Smooth muscle cell (in vitro differentiated cells): ENCODE data around the gene MTX3. TPM values are rescaled to one million over a fixed set of nuclear protein-coding genes. Genes with fewer than 3 reads are reported as not detected.

Source experiments
- DNase-seq: peaks from one replicate; lab custom pipeline; 2025; ENCODE audit not compliant: unreplicated experiment; lab: John Stamatoyannopoulos, UW
- H2AFZ ChIP-seq: fragments of 200-600 bp; sonication (generic); 2 replicates; pipeline ENCODE4 v1.6.0; 2016; ENCODE audit warnings: antibody characterized with exemption, low read depth, mild to moderate bottlenecking
- H3F3A ChIP-seq: fragments of 200-600 bp; sonication (generic); 2 replicates; pipeline ENCODE4 v1.6.0; 2017; ENCODE audit warnings: antibody characterized with exemption, low read depth
- H3K27ac ChIP-seq: fragments of 200-600 bp; sonication (generic); 2 replicates; pipeline ENCODE4 v1.5.1; 2016; ENCODE audit warnings: low read depth, mild to moderate bottlenecking
- H3K27me3 ChIP-seq: fragments of 200-600 bp; sonication (generic); 2 replicates; pipeline ENCODE4 v1.6.1; 2016; ENCODE audit warnings: low read depth, mild to moderate bottlenecking
- H3K36me3 ChIP-seq: fragments of 200-600 bp; sonication (generic); 2 replicates; pipeline ENCODE4 v1.5.1; 2016; ENCODE audit warnings: low read depth
- H3K4me1 ChIP-seq: fragments of 200-600 bp; sonication (generic); 2 replicates; pipeline ENCODE4 v1.5.1; 2016; ENCODE audit warnings: low read depth
- H3K4me2 ChIP-seq: fragments of 200-600 bp; sonication (generic); 2 replicates; pipeline ENCODE4 v1.6.0; 2016; ENCODE audit warnings: mild to moderate bottlenecking
- H3K4me3 ChIP-seq: fragments of 200-600 bp; sonication (generic); 2 replicates; pipeline ENCODE4 v1.5.1; 2016; ENCODE audit warnings: mild to moderate bottlenecking
- H3K79me2 ChIP-seq: fragments of 200-600 bp; sonication (generic); 2 replicates; pipeline ENCODE4 v1.6.0; 2016; ENCODE audit warnings: low read depth, mild to moderate bottlenecking
- H3K9ac ChIP-seq: fragments of 200-600 bp; sonication (generic); 2 replicates; pipeline ENCODE4 v1.6.0; 2016; ENCODE audit warnings: low read depth
- H3K9me3 ChIP-seq: fragments of 200-600 bp; sonication (generic); replicated peaks from 2 replicates; pipeline ENCODE4 v1.5.1; 2016; ENCODE audit warnings: low read depth
- H4K20me1 ChIP-seq: fragments of 200-600 bp; sonication (generic); 2 replicates; pipeline ENCODE4 v1.6.0; 2016; ENCODE audit warnings: low read depth
- CTCF ChIP-seq: fragments of 200-600 bp; sonication (generic); IDR thresholded peaks from 2 replicates; pipeline ENCODE4 v1.5.1; 2017; ENCODE audit warnings: borderline replicate concordance, mild to moderate bottlenecking, antibody characterized with exemption; ENCODE audit not compliant: insufficient read depth, poor library complexity, severe bottlenecking
- WGBS: methylation state at CpG from one replicate; pipeline ENCODE4 v1.1.7; 2016; ENCODE audit warnings: low lambda C conversion rate; 5-methylcytosine and 5-hydroxymethylcytosine counted together
- polyA plus RNA-seq: library from polyadenylated mRNA; unstranded; fragments of >200 nt; fragmentation: Nextera tagmentation; extraction: Ambion mirVana; gene quantifications from 2 replicates; pipeline ENCODE4 v1.2.1, GENCODE V29; 2016
- total RNA-seq: library from RNA; depleted of rRNA; stranded (reverse); fragments of >200 nt; gene quantifications from 2 replicates; pipeline ENCODE4 v1.2.3, GENCODE V29; 2014

Gene MTX3, protein sequence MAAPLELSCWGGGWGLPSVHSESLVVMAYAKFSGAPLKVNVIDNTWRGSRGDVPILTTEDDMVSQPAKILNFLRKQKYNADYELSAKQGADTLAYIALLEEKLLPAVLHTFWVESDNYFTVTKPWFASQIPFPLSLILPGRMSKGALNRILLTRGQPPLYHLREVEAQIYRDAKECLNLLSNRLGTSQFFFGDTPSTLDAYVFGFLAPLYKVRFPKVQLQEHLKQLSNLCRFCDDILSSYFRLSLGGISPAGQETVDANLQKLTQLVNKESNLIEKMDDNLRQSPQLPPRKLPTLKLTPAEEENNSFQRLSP
- total RNA-seq (17.9 and 20.2 TPM in 2 replicates), polyA plus RNA-seq (2.7 and 4.1 TPM in 2 replicates)

DNA sequence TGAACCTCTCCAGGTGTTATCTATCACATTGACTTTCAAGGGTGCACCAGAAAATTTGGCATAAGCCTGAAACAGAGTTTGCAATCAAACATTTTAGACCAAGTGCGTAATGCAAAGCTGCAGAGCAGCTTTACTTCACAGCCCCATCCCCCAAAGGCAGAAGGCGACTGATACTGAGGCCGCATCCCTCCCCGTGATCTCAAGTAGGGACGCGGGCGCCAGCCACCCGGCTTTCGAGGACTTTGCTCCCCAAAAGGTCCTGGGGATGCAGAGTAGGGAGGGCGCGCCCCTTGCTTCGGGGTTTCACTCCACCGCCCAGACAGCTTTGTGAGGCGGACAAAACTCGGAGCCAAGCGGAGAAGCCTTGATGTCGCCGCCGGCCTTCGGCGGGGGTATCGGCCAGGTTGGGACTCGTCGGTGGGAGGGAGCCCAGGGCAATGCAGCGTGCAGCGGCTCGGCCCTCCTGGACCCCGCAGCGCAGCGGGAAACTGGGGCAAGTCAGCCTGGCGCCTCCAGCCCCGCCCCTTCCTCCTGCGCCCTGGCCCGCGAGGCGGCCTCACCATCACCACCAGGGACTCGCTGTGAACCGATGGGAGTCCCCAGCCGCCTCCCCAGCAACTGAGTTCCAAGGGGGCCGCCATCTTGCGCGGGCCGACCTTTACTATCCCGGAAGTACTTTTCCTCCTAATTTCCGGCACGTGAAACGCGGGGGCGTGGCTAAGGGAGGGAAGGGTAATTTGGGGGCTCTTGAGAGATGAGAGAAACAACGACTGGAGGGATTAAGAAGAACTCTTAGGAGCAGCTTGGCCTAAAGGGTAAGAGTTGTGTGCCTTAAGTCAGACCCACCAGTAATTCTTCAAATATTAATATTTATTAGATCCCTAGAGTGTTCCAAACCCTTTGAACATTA, at the start of gene MTX3:
MTX3 (minus strand) TSS at position 665 of the 910 bp plus-strand sequence; CDS start at position 641, 24 bp downstream.
- H3K27ac ChIP-seq: peak within 1 kb of the TSS; percentile 28
- WGBS: under 1% methylated on average over 42 of the region's 50 CpGs
- H3K9me3 ChIP-seq: no peaks in the 10 kb centered on the region
- peaks cover 20% of the 10 kb centered on the region for H3K4me1 ChIP-seq
- no peaks in the 10 kb centered on the region for H3F3A ChIP-seq
- H3K4me3 ChIP-seq: peak within 1 kb of the TSS; percentile 90
- H3K27me3 ChIP-seq: peaks cover 27% of the 10 kb centered on the region
- no peaks in the 10 kb centered on the region for H4K20me1 ChIP-seq
- peak; percentile 30 for DNase-seq
- H2AFZ ChIP-seq: peak within 1 kb of the TSS; percentile 100
- no peak for TF ChIP-seq CTCF
- H3K4me2 ChIP-seq: peak within 1 kb of the TSS; percentile 93
- H3K36me3 ChIP-seq: peaks cover 21% of the 10 kb centered on the region
- H3K9ac ChIP-seq: peak within 1 kb of the TSS; percentile 83
- no peaks in the 10 kb centered on the region for H3K79me2 ChIP-seq

DNA sequence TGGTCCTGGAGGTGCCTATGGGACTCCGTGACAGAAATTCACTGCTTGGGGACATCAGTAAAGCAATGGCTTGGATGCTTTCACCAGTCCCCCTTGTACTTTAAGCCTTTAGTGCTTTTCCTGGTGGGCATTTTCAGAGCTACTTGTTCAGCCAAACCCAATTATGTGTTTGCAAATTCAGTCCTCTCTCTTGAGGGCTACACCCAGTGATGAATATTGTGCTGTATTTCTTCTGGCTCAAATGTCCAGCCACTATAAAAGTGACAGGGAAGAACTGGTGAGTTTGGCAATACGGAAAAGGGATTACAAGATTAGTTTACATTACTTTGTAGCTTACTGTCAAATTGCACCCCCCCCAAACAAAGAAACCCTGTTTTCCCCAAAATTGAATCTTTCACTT, 48.6 kb upstream of the MTX3 start:
- no peak for TF ChIP-seq CTCF
- Histone ChIP-seq H4K20me1 (no peaks in the 10 kb centered on the region), H3K27me3 (peaks cover 60% of the 10 kb centered on the region), H3K4me3 (no peak overlapping the region), H3K36me3 (no peaks in the 10 kb centered on the region), H3K79me2 (no peaks in the 10 kb centered on the region), H3K27ac (no peak overlapping the region), H3K9me3 (no peaks in the 10 kb centered on the region), H3K4me2 (no peak overlapping the region), H3K4me1 (peaks cover under 1% of the 10 kb centered on the region), H3F3A (no peaks in the 10 kb centered on the region), H3K9ac (no peak overlapping the region), H2AFZ (no peak overlapping the region)
- WGBS: 73% methylated on average over 2 of the region's 2 CpGs
- no peak for DNase-seq

DNA sequence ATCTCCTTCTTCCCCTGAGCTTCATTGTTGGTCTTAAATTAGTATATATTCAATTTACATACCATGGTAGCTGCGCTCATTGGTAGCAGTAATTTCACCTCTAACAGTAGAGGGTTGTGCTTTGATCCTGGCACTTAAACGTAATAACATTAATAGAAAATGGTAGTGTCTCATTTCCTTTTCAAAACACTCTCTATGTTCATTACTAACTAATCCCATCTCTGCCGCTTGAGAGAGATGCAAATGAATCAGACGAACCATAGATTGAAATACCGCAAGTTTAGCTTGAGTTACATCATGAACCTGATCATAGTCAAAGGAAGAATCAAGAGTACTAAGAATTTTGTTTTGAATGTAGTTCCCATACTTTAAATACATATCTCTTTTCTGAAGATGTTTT, 46.3 kb upstream of the MTX3 start:
- Histone ChIP-seq H3K9ac (no peak overlapping the region), H3F3A (no peaks in the 10 kb centered on the region), H2AFZ (no peak overlapping the region), H3K27ac (no peak overlapping the region), H3K9me3 (no peaks in the 10 kb centered on the region), H3K36me3 (no peaks in the 10 kb centered on the region), H3K79me2 (no peaks in the 10 kb centered on the region), H3K4me3 (no peak overlapping the region), H3K27me3 (peaks cover 75% of the 10 kb centered on the region), H4K20me1 (no peaks in the 10 kb centered on the region), H3K4me1 (peaks cover 5% of the 10 kb centered on the region), H3K4me2 (no peak overlapping the region)
- DNase-seq: no peak
- TF ChIP-seq CTCF: no peak
- WGBS: 74% methylated on average over 5 of the region's 5 CpGs
